CD4-positive, CD25-positive, alpha-beta regulatory T cell (primary cell): Measurements from ENCODE around the gene FXYD4. TPM values are rescaled to one million over a fixed set of nuclear protein-coding genes. Genes with fewer than 3 reads are reported as not detected.
"Not testable (repeated sequence)": the region's sequence is repeated elsewhere in the genome, so short reads cannot be mapped to it uniquely, and the experiment has no call there.

Experiments used
- ATAC-seq, 2 donors: fragments of 150-1000 bp; cut with Tn5 transposase; one replicate each; pipeline ENCODE4 v1.10.0; 2021; ENCODE audit warnings: low read depth in 2 of 2, moderate number of reproducible peaks in 2 of 2, moderate library complexity in 1 of 2
- DNase-seq, 3 donors: peaks; one replicate each; pipeline versions ENCODE4 v3.0.0 to v3.0.0-alpha.2; 2012 to 2022; ENCODE audit warnings: mixed read lengths in 1 of 3
- H3K27ac ChIP-seq: one replicate; pipeline ENCODE4 v1.7.0; 2013; ENCODE audit warnings: mild to moderate bottlenecking, low read length; ENCODE audit not compliant: insufficient read depth, poor library complexity, severe bottlenecking
- H3K27me3 ChIP-seq: one replicate; pipeline ENCODE4 v1.7.0; 2013; ENCODE audit warnings: low read length; ENCODE audit not compliant: control insufficient read depth, insufficient read depth
- H3K36me3 ChIP-seq: one replicate; pipeline ENCODE4 v1.7.0; 2013; ENCODE audit warnings: mild to moderate bottlenecking, low read length, moderate library complexity; ENCODE audit not compliant: control insufficient read depth, insufficient read depth
- H3K4me1 ChIP-seq: 2 replicates; pipeline ENCODE4 v1.7.0; 2013; ENCODE audit warnings: mild to moderate bottlenecking, low read length; ENCODE audit not compliant: insufficient read depth, control insufficient read depth, poor library complexity, severe bottlenecking
- H3K4me3 ChIP-seq: one replicate; pipeline ENCODE4 v1.7.0; 2013; ENCODE audit warnings: low read depth, mild to moderate bottlenecking, low read length, moderate library complexity
- H3K9me3 ChIP-seq, 2 experiments: 1 replicate in 1 of 2; 2 replicates in 1 of 2; pipeline ENCODE4 v1.7.0; 2013; ENCODE audit warnings: low read length in 2 of 2, mild to moderate bottlenecking in 1 of 2, moderate library complexity in 1 of 2; ENCODE audit not compliant: control insufficient read depth in 2 of 2
- H3K27ac Mint-ChIP-seq, 3 donors: one replicate each; pipeline ENCODE4 v1.8.0; 2020 to 2022; ENCODE audit warnings: mild to moderate bottlenecking in 3 of 3, mixed read lengths in 3 of 3, moderate library complexity in 2 of 3
- H3K27me3 Mint-ChIP-seq: one replicate; pipeline ENCODE4 v1.8.0; 2022; ENCODE audit warnings: mild to moderate bottlenecking, mixed read lengths
- H3K36me3 Mint-ChIP-seq: one replicate; pipeline ENCODE4 v1.8.0; 2020; ENCODE audit warnings: mixed read lengths
- H3K4me1 Mint-ChIP-seq, 4 donors: one replicate each; pipeline ENCODE4 v1.8.0; 2020 to 2022; ENCODE audit warnings: mixed read lengths in 4 of 4, mild to moderate bottlenecking in 1 of 4
- H3K4me3 Mint-ChIP-seq, 4 donors: one replicate each; pipeline ENCODE4 v1.8.0; 2020 to 2022; ENCODE audit warnings: mild to moderate bottlenecking in 4 of 4, mixed read lengths in 4 of 4, moderate library complexity in 3 of 4
- H3K9me3 Mint-ChIP-seq, 7 donors: one replicate each; pipeline ENCODE4 v1.8.0; 2020 to 2022; ENCODE audit warnings: mixed read lengths in 7 of 7, mild to moderate bottlenecking in 3 of 7, moderate library complexity in 2 of 7
- polyA plus RNA-seq, 4 donors: library from polyadenylated mRNA; unstranded; fragments of 300-500 nt; fragmentation: Illumina TruSeq; gene quantifications; one replicate each; pipeline ENCODE4 v1.2.3, GENCODE V29; 2021
- total RNA-seq: library from RNA; stranded (reverse); gene quantifications from one replicate; pipeline ENCODE4 v1.2.3, GENCODE V29; 2022

The FXYD4 gene, protein sequence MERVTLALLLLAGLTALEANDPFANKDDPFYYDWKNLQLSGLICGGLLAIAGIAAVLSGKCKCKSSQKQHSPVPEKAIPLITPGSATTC
- total RNA-seq, result not detected
- not detected for polyA plus RNA-seq

DNA sequence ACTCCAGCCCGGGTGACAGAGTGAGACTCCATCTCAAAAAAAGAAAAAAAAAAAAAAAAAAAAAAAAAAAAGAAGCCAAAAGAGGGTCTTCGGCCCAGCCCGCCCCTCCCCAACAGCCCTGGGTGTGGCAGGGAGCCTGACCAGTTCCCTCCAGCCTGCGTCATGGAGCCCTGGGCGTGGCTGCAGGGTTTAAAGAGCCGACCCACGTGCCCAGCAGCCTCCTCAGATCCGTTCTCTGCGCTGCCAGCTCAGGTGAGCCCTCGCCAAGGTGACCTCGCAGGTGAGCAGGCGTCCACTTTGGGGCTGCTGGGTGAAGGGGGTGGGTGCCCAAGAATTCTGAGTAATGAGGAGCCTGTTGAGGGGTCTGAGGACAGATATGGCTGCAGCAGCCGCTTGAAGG is at the start of gene FXYD4:
FXYD4 (plus strand) TSS at position 219 of the 400 bp plus-strand sequence. CDS start 2,111 bp downstream, outside the sequence.
- H3K36me3 ChIP-seq, result no peaks in the 10 kb centered on the region
- no peak within 1 kb of the TSS for H3K27ac Mint-ChIP-seq
- DNase-seq (no peak), ATAC-seq (no peak)
- no peaks in the 10 kb centered on the region for H3K9me3 ChIP-seq
- no peak within 1 kb of the TSS for H3K4me3 Mint-ChIP-seq
- no peak within 1 kb of the TSS for H3K4me3 ChIP-seq
- H3K4me1 Mint-ChIP-seq, result peaks cover 0 to 4% (median under 1%) of the 10 kb centered on the region in 4 donors
- no peaks in the 10 kb centered on the region for H3K36me3 Mint-ChIP-seq
- no peaks in the 10 kb centered on the region for H3K4me1 ChIP-seq
- H3K27me3 Mint-ChIP-seq, result no peaks in the 10 kb centered on the region
- no peak within 1 kb of the TSS for H3K27ac ChIP-seq
- no peaks in the 10 kb centered on the region for H3K27me3 ChIP-seq
- no peaks in the 10 kb centered on the region for H3K9me3 Mint-ChIP-seq

DNA sequence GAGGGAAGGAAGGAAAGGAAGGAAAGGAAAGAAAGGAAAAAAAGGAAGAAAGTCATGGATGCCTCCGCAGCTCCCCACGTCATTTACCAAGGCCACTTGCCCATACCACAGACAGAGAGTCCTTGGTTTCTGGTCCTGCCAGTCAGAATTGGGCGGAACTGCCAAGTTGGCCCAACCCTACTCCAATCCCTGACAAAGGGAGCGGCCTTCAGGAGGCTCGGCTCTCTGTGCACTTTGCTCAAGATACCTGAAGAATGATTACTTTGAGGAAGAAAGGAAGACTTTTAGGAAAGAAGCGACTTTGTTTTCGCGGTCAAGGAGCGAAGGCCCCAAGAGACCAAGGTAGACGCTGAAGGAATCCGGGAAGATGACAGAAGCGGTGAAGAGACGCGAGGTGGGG is 49.1 kb upstream of the FXYD4 start:
- no peaks in the 10 kb centered on the region for H3K36me3 ChIP-seq
- Mint-ChIP-seq H3K27me3 (peaks cover 19% of the 10 kb centered on the region), H3K27ac (peak overlapping the region; percentile 62 to 75 (median 69)), H3K4me1 (peaks cover 4 to 26% (median 7%) of the 10 kb centered on the region in 4 donors), H3K9me3 (peaks cover 0 to 2% (median 0%) of the 10 kb centered on the region in 7 donors), H3K4me3 (peak overlapping the region; percentile 36 to 75 (median 58)), H3K36me3 (no peaks in the 10 kb centered on the region)
- no peak for ATAC-seq
- DNase-seq, result no peak
- H3K27me3 ChIP-seq, result no peaks in the 10 kb centered on the region
- H3K27ac ChIP-seq, result no peak overlapping the region
- peaks cover 11% of the 10 kb centered on the region for H3K4me1 ChIP-seq
- H3K4me3 ChIP-seq, result no peak overlapping the region
- H3K9me3 ChIP-seq, result no peaks in the 10 kb centered on the region

DNA sequence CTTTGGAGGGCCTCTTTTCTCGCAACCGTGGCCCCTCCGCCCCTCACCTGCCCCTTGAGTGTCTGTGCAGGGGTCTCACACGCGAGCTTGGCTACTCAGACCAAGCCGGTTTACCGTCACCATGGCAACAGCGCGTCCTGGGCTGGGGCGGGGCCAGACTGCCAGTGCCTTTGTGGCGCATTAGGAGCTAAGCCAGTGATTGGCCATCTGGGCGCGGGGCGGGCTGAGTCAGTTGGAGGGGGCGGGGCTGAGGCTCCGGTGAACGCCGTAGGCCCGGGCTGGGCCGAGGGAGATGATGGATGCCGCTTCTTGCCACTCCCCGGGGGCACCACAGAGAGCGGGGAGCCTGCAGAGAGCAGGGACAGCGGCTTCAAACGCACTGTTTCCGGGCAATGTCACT is 48.7 kb upstream of the FXYD4 start:
- H3K4me1 Mint-ChIP-seq, result peaks cover 4 to 24% (median 10%) of the 10 kb centered on the region in 4 donors
- no peaks in the 10 kb centered on the region for H3K27me3 ChIP-seq
- no peaks in the 10 kb centered on the region for H3K36me3 ChIP-seq
- H3K27ac Mint-ChIP-seq, result peak overlapping the region in 2 of 3 donors; percentile 62 to 75
- peak overlapping the region; percentile 13 for H3K4me3 ChIP-seq
- H3K27me3 Mint-ChIP-seq, result peaks cover 19% of the 10 kb centered on the region
- no peak overlapping the region for H3K27ac ChIP-seq
- H3K9me3 ChIP-seq, result no peaks in the 10 kb centered on the region
- peak overlapping the region; percentile 49 to 75 (median 60) for H3K4me3 Mint-ChIP-seq
- H3K9me3 Mint-ChIP-seq, result peaks cover 0 to 2% (median 0%) of the 10 kb centered on the region in 7 donors
- ATAC-seq (peak; percentile 95 to 99), DNase-seq (peak; percentile 76 to 89 (median 80))
- no peaks in the 10 kb centered on the region for H3K36me3 Mint-ChIP-seq
- H3K4me1 ChIP-seq, result peaks cover 11% of the 10 kb centered on the region

DNA sequence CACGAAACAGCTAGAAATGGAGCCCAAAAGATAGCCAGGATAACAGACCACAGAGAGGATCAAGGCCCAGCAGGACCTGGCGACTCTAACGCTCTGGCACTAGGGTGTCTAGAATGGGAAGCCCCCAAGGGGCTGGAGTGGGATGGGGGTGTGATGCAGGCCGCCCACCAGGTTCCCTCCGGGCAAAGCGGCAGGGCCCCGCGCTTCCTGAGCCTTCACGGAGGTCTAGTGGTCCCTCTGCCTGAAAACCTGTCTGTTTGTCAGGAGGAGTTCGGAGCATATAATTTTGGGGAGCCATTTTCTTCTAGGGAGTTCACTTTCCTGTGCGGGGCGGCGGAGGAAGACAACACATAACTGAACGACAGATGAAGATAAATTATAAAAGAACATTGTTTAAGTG is 48.2 kb upstream of the FXYD4 start:
- peaks cover 11% of the 10 kb centered on the region for H3K4me1 ChIP-seq
- Mint-ChIP-seq H3K9me3 (peaks cover 0 to 2% (median 0%) of the 10 kb centered on the region in 7 donors), H3K27me3 (peaks cover 18% of the 10 kb centered on the region), H3K27ac (peak overlapping the region in 2 of 3 donors; percentile 46 to 75), H3K36me3 (no peaks in the 10 kb centered on the region), H3K4me1 (peaks cover 4 to 24% (median 13%) of the 10 kb centered on the region in 4 donors), H3K4me3 (peak overlapping the region; percentile 48 to 68 (median 51))
- H3K36me3 ChIP-seq, result no peaks in the 10 kb centered on the region
- H3K4me3 ChIP-seq, result peak overlapping the region; percentile 13
- no peaks in the 10 kb centered on the region for H3K9me3 ChIP-seq
- H3K27ac ChIP-seq, result no peak overlapping the region
- H3K27me3 ChIP-seq, result no peaks in the 10 kb centered on the region
- DNase-seq (no peak), ATAC-seq (peak in 1 of 2 donors; percentile 4)

DNA sequence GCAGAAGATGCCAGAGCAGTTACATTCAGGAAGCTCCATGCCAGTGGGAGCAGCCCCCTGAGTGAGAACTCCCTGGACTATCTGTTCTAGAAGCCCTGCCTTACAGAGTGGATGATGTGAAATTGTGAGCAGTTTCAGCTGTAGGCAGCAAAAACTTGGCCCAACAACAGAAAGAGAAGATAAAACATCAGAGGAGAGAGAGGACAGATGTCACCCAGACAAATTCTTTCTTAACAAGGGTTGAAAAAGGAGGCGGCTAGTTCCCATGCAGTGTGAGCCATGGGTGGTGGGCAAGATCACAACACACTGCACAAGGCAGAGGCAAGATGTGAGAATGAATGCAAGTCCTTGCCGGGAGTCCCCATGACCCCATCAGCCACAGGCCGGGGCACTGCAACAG is 46.6 kb upstream of the FXYD4 start:
- Histone ChIP-seq H3K36me3 (no peaks in the 10 kb centered on the region), H3K4me1 (peaks cover 11% of the 10 kb centered on the region), H3K27me3 (no peaks in the 10 kb centered on the region), H3K9me3 (no peaks in the 10 kb centered on the region), H3K4me3 (no peak overlapping the region), H3K27ac (no peak overlapping the region)
- Mint-ChIP-seq H3K4me1 (peaks cover 4 to 24% (median 13%) of the 10 kb centered on the region in 4 donors), H3K27me3 (peaks cover 18% of the 10 kb centered on the region), H3K4me3 (no peak overlapping the region), H3K36me3 (no peaks in the 10 kb centered on the region), H3K9me3 (no peaks in the 10 kb centered on the region), H3K27ac (no peak overlapping the region)
- ATAC-seq (no peak), DNase-seq (no peak)

DNA sequence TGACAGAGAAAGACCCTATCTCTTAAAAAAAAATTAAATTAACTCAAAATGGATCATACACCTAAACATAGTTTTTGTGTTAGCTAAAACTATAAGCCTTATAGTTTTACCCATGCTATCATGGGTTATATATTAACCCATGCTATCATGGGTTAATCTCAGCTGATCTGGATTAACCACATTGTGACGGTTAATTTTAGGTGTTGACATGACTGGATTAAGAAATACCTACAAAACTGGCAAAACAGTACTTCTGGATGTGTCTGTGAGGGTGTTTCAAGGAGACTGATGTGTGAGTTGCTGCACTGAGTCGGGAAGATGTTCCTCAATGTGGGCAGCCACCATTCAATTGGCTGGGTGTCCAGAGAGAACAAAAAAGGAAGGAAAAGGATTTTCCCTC is 44.3 kb upstream of the FXYD4 start:
- ATAC-seq (no peak), DNase-seq (no peak)
- Mint-ChIP-seq H3K9me3 (no peaks in the 10 kb centered on the region), H3K36me3 (no peaks in the 10 kb centered on the region), H3K4me3 (no peak overlapping the region), H3K27me3 (peaks cover 12% of the 10 kb centered on the region), H3K4me1 (peaks cover 12 to 27% (median 21%) of the 10 kb centered on the region in 4 donors), H3K27ac (peak overlapping the region in 1 of 3 donors; percentile 24)
- no peaks in the 10 kb centered on the region for H3K9me3 ChIP-seq
- no peak overlapping the region for H3K27ac ChIP-seq
- H3K27me3 ChIP-seq, result no peaks in the 10 kb centered on the region
- peaks cover 22% of the 10 kb centered on the region for H3K4me1 ChIP-seq
- no peaks in the 10 kb centered on the region for H3K36me3 ChIP-seq
- no peak overlapping the region for H3K4me3 ChIP-seq

DNA sequence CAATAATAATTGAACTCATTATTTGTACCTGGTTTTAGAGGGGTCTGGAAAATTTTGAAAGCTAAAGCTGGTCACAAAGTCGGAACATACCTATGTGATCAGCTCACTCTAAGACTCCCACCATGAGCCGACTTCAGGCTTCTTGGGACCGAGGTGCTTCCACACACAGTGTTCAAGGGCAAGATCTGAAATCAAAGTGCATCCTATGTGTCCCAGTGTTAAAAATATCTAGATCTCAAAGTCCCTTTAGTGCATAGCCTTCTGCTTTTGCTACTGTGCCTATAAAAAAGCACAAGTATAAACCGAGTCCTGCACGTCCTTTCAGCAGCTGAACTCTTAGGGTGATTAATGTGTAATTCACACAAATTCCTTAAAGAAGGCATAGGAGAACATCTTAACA is 43.5 kb upstream of the FXYD4 start:
- Histone ChIP-seq H3K4me3 (no peak overlapping the region), H3K27me3 (no peaks in the 10 kb centered on the region), H3K36me3 (no peaks in the 10 kb centered on the region), H3K9me3 (no peaks in the 10 kb centered on the region), H3K4me1 (peaks cover 23% of the 10 kb centered on the region), H3K27ac (no peak overlapping the region)
- ATAC-seq (no peak), DNase-seq (no peak)
- Mint-ChIP-seq H3K4me1 (peaks cover 14 to 27% (median 22%) of the 10 kb centered on the region in 4 donors), H3K9me3 (no peaks in the 10 kb centered on the region), H3K36me3 (no peaks in the 10 kb centered on the region), H3K4me3 (peak overlapping the region in 1 of 4 donors; percentile 70), H3K27me3 (peaks cover 8% of the 10 kb centered on the region), H3K27ac (peak overlapping the region in 1 of 3 donors; percentile 24)

DNA sequence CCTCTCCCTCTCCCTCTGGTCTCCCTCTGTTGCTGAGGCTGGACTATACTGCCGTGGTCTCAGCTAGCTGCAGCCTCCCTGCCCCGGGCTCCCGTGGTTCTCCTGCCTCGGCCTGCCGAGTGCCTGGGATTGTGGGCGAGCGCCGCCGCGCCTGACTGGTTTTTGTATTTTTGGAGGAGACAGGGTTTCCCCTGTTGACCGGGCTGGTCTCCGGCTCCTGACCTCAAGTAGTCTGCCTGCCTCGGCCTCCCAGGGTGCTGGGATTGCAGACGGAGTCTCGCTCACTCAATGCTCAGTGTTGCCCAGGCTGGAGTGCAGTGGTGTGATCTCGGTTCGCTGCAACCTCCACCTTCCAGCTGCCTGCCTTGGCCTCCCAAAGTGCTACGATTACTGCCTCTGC is 42.6 kb upstream of the FXYD4 start:
- not testable (repeated sequence) for DNase-seq, H3K9me3 Mint-ChIP-seq, H3K27me3 ChIP-seq, H3K27me3 Mint-ChIP-seq, ATAC-seq, H3K27ac Mint-ChIP-seq, H3K36me3 Mint-ChIP-seq, H3K4me3 Mint-ChIP-seq, H3K9me3 ChIP-seq, H3K36me3 ChIP-seq, H3K27ac ChIP-seq, H3K4me3 ChIP-seq
- peaks cover 16 to 30% (median 23%) of the 10 kb centered on the region in 4 donors for H3K4me1 Mint-ChIP-seq
- H3K4me1 ChIP-seq, result peaks cover 21% of the 10 kb centered on the region
